ENCODE measurements around the gene KLHL35.

The KLHL35 gene

GRCh38 chr11:75403983-75404658 lies 28.9 kb downstream of the KLHL35 start:
- H3K36me3 ChIP-seq (ENCODE audit: insufficient read depth, insufficient read length, low read length): peaks cover 89% of the 10 kb centered on the region
- H3K4me3 ChIP-seq (ENCODE audit: insufficient read length, low read depth): no peak overlapping the region
- no peak for DNase-seq (ENCODE audit: low read depth, low spot score)
- no peak overlapping the region for H3K9ac ChIP-seq (ENCODE audit: insufficient read length, low read depth)
- no peaks in the 10 kb centered on the region for H3K27me3 ChIP-seq (ENCODE audit: insufficient read depth, insufficient read length)
- TF ChIP-seq YY1 (IDR thresholded peaks at IDR 0.05; ENCODE audit: insufficient read depth, insufficient read length) (no peak), SUZ12 (IDR thresholded peaks at IDR 0.05; ENCODE audit: extremely low read depth, insufficient read depth, insufficient read length) (no peak), ZNF274 (IDR thresholded peaks at IDR 0.05; ENCODE audit: low read depth, low read length) (no peak)
- H3K9me3 ChIP-seq (ENCODE audit: insufficient read depth, low read length): no peaks in the 10 kb centered on the region
- peaks cover under 1% of the 10 kb centered on the region for H3K4me1 ChIP-seq (ENCODE audit: insufficient read depth, insufficient read length)

GRCh38 chr11:75403037-75403436 lies 30.0 kb downstream of the KLHL35 start:
- Histone ChIP-seq H3K27me3 (ENCODE audit: insufficient read depth, insufficient read length) (no peaks in the 10 kb centered on the region), H3K36me3 (ENCODE audit: insufficient read depth, insufficient read length, low read length) (peaks cover 81% of the 10 kb centered on the region), H3K9me3 (ENCODE audit: insufficient read depth, low read length) (no peaks in the 10 kb centered on the region), H3K4me3 (ENCODE audit: insufficient read length, low read depth) (no peak overlapping the region), H3K9ac (ENCODE audit: insufficient read length, low read depth) (peak overlapping the region; percentile 82), H3K4me1 (ENCODE audit: insufficient read depth, insufficient read length) (peaks cover 2% of the 10 kb centered on the region)
- no peak for DNase-seq (ENCODE audit: low read depth, low spot score)
- TF ChIP-seq SUZ12 (IDR thresholded peaks at IDR 0.05; ENCODE audit: extremely low read depth, insufficient read depth, insufficient read length) (no peak), ZNF274 (IDR thresholded peaks at IDR 0.05; ENCODE audit: low read depth, low read length) (no peak), YY1 (IDR thresholded peaks at IDR 0.05; ENCODE audit: insufficient read depth, insufficient read length) (no peak)

GRCh38 chr11:75402002-75402773 lies 30.8 kb downstream of the KLHL35 start:
- Histone ChIP-seq H3K27me3 (ENCODE audit: insufficient read depth, insufficient read length) (no peaks in the 10 kb centered on the region), H3K36me3 (ENCODE audit: insufficient read depth, insufficient read length, low read length) (peaks cover 75% of the 10 kb centered on the region), H3K4me1 (ENCODE audit: insufficient read depth, insufficient read length) (peaks cover 2% of the 10 kb centered on the region), H3K9ac (ENCODE audit: insufficient read length, low read depth) (peak overlapping the region; percentile 82), H3K9me3 (ENCODE audit: insufficient read depth, low read length) (no peaks in the 10 kb centered on the region), H3K4me3 (ENCODE audit: insufficient read length, low read depth) (peak overlapping the region; percentile 98)
- DNase-seq (ENCODE audit: low read depth, low spot score): no peak
- TF ChIP-seq SUZ12 (IDR thresholded peaks at IDR 0.05; ENCODE audit: extremely low read depth, insufficient read depth, insufficient read length) (no peak), ZNF274 (IDR thresholded peaks at IDR 0.05; ENCODE audit: low read depth, low read length) (no peak), YY1 (IDR thresholded peaks at IDR 0.05; ENCODE audit: insufficient read depth, insufficient read length) (no peak)

GRCh38 chr11:75400146-75400865 lies 32.7 kb downstream of the KLHL35 start:
- Histone ChIP-seq H3K9me3 (ENCODE audit: insufficient read depth, low read length) (no peaks in the 10 kb centered on the region), H3K4me3 (ENCODE audit: insufficient read length, low read depth) (peak overlapping the region; percentile 98), H3K27me3 (ENCODE audit: insufficient read depth, insufficient read length) (no peaks in the 10 kb centered on the region), H3K4me1 (ENCODE audit: insufficient read depth, insufficient read length) (peaks cover 2% of the 10 kb centered on the region), H3K36me3 (ENCODE audit: insufficient read depth, insufficient read length, low read length) (peaks cover 56% of the 10 kb centered on the region), H3K9ac (ENCODE audit: insufficient read length, low read depth) (peak overlapping the region; percentile 100)
- TF ChIP-seq YY1 (IDR thresholded peaks at IDR 0.05; ENCODE audit: insufficient read depth, insufficient read length): no peak
- TF ChIP-seq SUZ12 (IDR thresholded peaks at IDR 0.05; ENCODE audit: extremely low read depth, insufficient read depth, insufficient read length): no peak
- no peak for TF ChIP-seq ZNF274 (IDR thresholded peaks at IDR 0.05; ENCODE audit: low read depth, low read length)
- no peak for DNase-seq (ENCODE audit: low read depth, low spot score)

GRCh38 chr11:75399344-75400145 lies 33.5 kb downstream of the KLHL35 start, which contains the start of gene RPS3:
Gene RPS3, plus strand, starts transcription at chr11:75399518. Its CDS starts 30 bp downstream, at chr11:75399548.
- Histone ChIP-seq H3K27me3 (ENCODE audit: insufficient read depth, insufficient read length) (no peaks in the 10 kb centered on the region), H3K9me3 (ENCODE audit: insufficient read depth, low read length) (no peaks in the 10 kb centered on the region), H3K36me3 (ENCODE audit: insufficient read depth, insufficient read length, low read length) (peaks cover 49% of the 10 kb centered on the region), H3K4me1 (ENCODE audit: insufficient read depth, insufficient read length) (peaks cover 2% of the 10 kb centered on the region), H3K9ac (ENCODE audit: insufficient read length, low read depth) (peak within 1 kb of the TSS; percentile 100), H3K4me3 (ENCODE audit: insufficient read length, low read depth) (peak within 1 kb of the TSS; percentile 98)
- DNase-seq (ENCODE audit: low read depth, low spot score): peak; percentile 88
- peak; percentile 56 for TF ChIP-seq YY1 (IDR thresholded peaks at IDR 0.05; ENCODE audit: insufficient read depth, insufficient read length)
- no peak for TF ChIP-seq SUZ12 (IDR thresholded peaks at IDR 0.05; ENCODE audit: extremely low read depth, insufficient read depth, insufficient read length)

GRCh38 chr11:75398906-75399305 lies 34.1 kb downstream of the KLHL35 start:
- DNase-seq (ENCODE audit: low read depth, low spot score): no peak
- Histone ChIP-seq H3K4me3 (ENCODE audit: insufficient read length, low read depth) (no peak overlapping the region), H3K36me3 (ENCODE audit: insufficient read depth, insufficient read length, low read length) (peaks cover 42% of the 10 kb centered on the region), H3K4me1 (ENCODE audit: insufficient read depth, insufficient read length) (peaks cover 2% of the 10 kb centered on the region), H3K9me3 (ENCODE audit: insufficient read depth, low read length) (no peaks in the 10 kb centered on the region), H3K9ac (ENCODE audit: insufficient read length, low read depth) (peak overlapping the region; percentile 17), H3K27me3 (ENCODE audit: insufficient read depth, insufficient read length) (no peaks in the 10 kb centered on the region)
- TF ChIP-seq SUZ12 (IDR thresholded peaks at IDR 0.05; ENCODE audit: extremely low read depth, insufficient read depth, insufficient read length) (no peak), YY1 (IDR thresholded peaks at IDR 0.05; ENCODE audit: insufficient read depth, insufficient read length) (no peak), ZNF274 (IDR thresholded peaks at IDR 0.05; ENCODE audit: low read depth, low read length) (no peak)

Measured in NT2/D1 (cell line).